ENCODE data around the gene ZNF423.

ZNF423 gene

GRCh38 chr16:49544828-49545227 is 311.1 kb downstream of the ZNF423 start:
- no peak for TF ChIP-seq CTCF (IDR thresholded peaks at IDR 0.05; ENCODE audit: insufficient read depth, low read depth, low read length, missing control alignments)
- H3K4me3 ChIP-seq (ENCODE audit: low read length) = no peak overlapping the region
- no peak for DNase-seq (ENCODE audit: low read depth)

- no peak for TF ChIP-seq CTCF (IDR thresholded peaks at IDR 0.05; ENCODE audit: insufficient read depth, low read depth, low read length, missing control alignments)
- no peak overlapping the region for H3K4me3 ChIP-seq (ENCODE audit: low read length)
- no peak for DNase-seq (ENCODE audit: low read depth)
Observed at GRCh38 chr16:49543631-49543946, 312.3 kb downstream of the ZNF423 start.

- no peak for DNase-seq (ENCODE audit: low read depth)
- no peak for TF ChIP-seq CTCF (IDR thresholded peaks at IDR 0.05; ENCODE audit: insufficient read depth, low read depth, low read length, missing control alignments)
- H3K4me3 ChIP-seq (ENCODE audit: low read length) = no peak overlapping the region
Observed at GRCh38 chr16:49542946-49543630, 312.8 kb downstream of the ZNF423 start.

- no peak overlapping the region for H3K4me3 ChIP-seq (ENCODE audit: low read length)
- DNase-seq (ENCODE audit: low read depth) = no peak
- no peak for TF ChIP-seq CTCF (IDR thresholded peaks at IDR 0.05; ENCODE audit: insufficient read depth, low read depth, low read length, missing control alignments)
Observed at GRCh38 chr16:49542391-49542891, 313.5 kb downstream of the ZNF423 start.

GRCh38 chr16:49540836-49541235 is 315.1 kb downstream of the ZNF423 start:
- no peak for DNase-seq (ENCODE audit: low read depth)
- TF ChIP-seq CTCF (IDR thresholded peaks at IDR 0.05; ENCODE audit: insufficient read depth, low read depth, low read length, missing control alignments) = no peak

GRCh38 chr16:49539758-49540157 is 316.2 kb downstream of the ZNF423 start:
- TF ChIP-seq CTCF (IDR thresholded peaks at IDR 0.05; ENCODE audit: insufficient read depth, low read depth, low read length, missing control alignments) = no peak
- no peak for DNase-seq (ENCODE audit: low read depth)

More at GRCh38 chr16:49540836-49541235, 315.1 kb downstream of the ZNF423 start:
- no peak overlapping the region for H3K4me3 ChIP-seq (ENCODE audit: low read length)

GRCh38 chr16:49537924-49538459 is 317.9 kb downstream of the ZNF423 start:
- no peak for TF ChIP-seq CTCF (IDR thresholded peaks at IDR 0.05; ENCODE audit: insufficient read depth, low read depth, low read length, missing control alignments)
- no peak overlapping the region for H3K4me3 ChIP-seq (ENCODE audit: low read length)
- no peak for DNase-seq (ENCODE audit: low read depth)

More at GRCh38 chr16:49539758-49540157, 316.2 kb downstream of the ZNF423 start:
- no peak overlapping the region for H3K4me3 ChIP-seq (ENCODE audit: low read length)
